A549 (cell line): ENCODE results near the gene E2F6. TPM values are rescaled to one million over a fixed set of nuclear protein-coding genes. Genes with fewer than 3 reads are reported as not detected.
A peak's percentile ranks its signal among the peaks of the same experiment; 100 is the strongest.

Source experiments
- ATAC-seq, 2 experiments: fragments of 200-7000 bp in 1 of 2; fragments of >200 bp in 1 of 2; cut with Nextera tagmentation in 1 of 2; cut with Tn5 transposase in 1 of 2; 3 replicates each; pipeline versions ENCODE4 v1.8.0 to v1.9.1; 2018 to 2020; ENCODE audit warnings: mild to moderate bottlenecking in 1 of 2, moderate library complexity in 1 of 2
- CTCF ChIA-PET: fragments of 300-600 bp; sonication (Branson Sonifier 250); formaldehyde crosslinking; extraction: SDS; loops from one replicate; lab custom pipeline; 2021; ENCODE audit warnings: antibody characterized with exemption, inconsistent platforms; lab: Yijun Ruan, JAX
- POLR2A ChIA-PET: fragments of 350-600 bp; formaldehyde crosslinking; extraction: SDS; loops from one replicate; lab custom pipeline; 2021; ENCODE audit warnings: antibody characterized with exemption, inconsistent platforms; lab: Yijun Ruan, JAX
- DNase-seq, 2 experiments: peaks; one replicate each; pipeline versions ENCODE4 v3.0.0 to v3.0.0-alpha.2; 2011 to 2016; ENCODE audit warnings: low read depth in 1 of 2, low spot score in 1 of 2
- FAIRE-seq: peaks from 2 replicates; lab custom pipeline; 2011; peaks lifted over from hg19 to GRCh38; lab: Jason Lieb, UNC
- H3K27ac ChIP-seq, 2 experiments: fragments of >200 bp; sonication (Bioruptor Twin); formaldehyde crosslinking; 3 replicates each; pipeline ENCODE4 v1.5.1; 2016 to 2017
- H3K4me1 ChIP-seq: fragments of >200 bp; sonication (Bioruptor Twin); formaldehyde crosslinking; 3 replicates; pipeline ENCODE4 v1.6.1; 2016
- H3K4me2 ChIP-seq: fragments of >200 bp; sonication (Bioruptor Twin); formaldehyde crosslinking; 3 replicates; pipeline ENCODE4 v1.6.1; 2016
- H3K4me3 ChIP-seq: fragments of >200 bp; sonication (Bioruptor Twin); formaldehyde crosslinking; 3 replicates; pipeline ENCODE4 v1.5.1; 2016
- H3K9me3 ChIP-seq: fragments of >200 bp; sonication (Bioruptor Twin); formaldehyde crosslinking; 3 replicates; pipeline ENCODE4 v1.6.1; 2016
- BHLHE40 ChIP-seq: IDR thresholded peaks from 2 replicates; pipeline ENCODE4 v1.6.1; 2012; ENCODE audit warnings: low read depth, low read length, inconsistent platforms
- CEBPB ChIP-seq, 2 experiments: fragments of >200 bp in 1 of 2; sonication (Bioruptor Twin) in 1 of 2; formaldehyde crosslinking in 1 of 2; IDR thresholded peaks; 2 replicates each; pipeline ENCODE4 v1.6.1; 2012 to 2016
- EHF ChIP-seq: fragments of 250-450 bp; sonication (Bioruptor Pico); IDR thresholded peaks from 2 replicates; pipeline ENCODE4 v1.5.0; 2020; ENCODE audit warnings: mild to moderate bottlenecking
- EHMT2 ChIP-seq: fragments of 200-600 bp; sonication (generic); IDR thresholded peaks from 2 replicates; pipeline ENCODE4 v1.6.1; 2016; ENCODE audit warnings: antibody characterized with exemption, low read depth, mild to moderate bottlenecking, moderate library complexity
- EP300 ChIP-seq, 2 experiments: fragments of >200 bp; sonication (Bioruptor Twin); formaldehyde crosslinking; IDR thresholded peaks; 2 replicates in 1 of 2; 3 replicates in 1 of 2; pipeline ENCODE4 v1.6.1; 2016 to 2017
- GATA3 ChIP-seq: IDR thresholded peaks from 2 replicates; pipeline ENCODE4 v1.6.1; 2012; ENCODE audit warnings: borderline replicate concordance
- HOXB13 ChIP-seq: fragments of 250-450 bp; sonication (Bioruptor Pico); IDR thresholded peaks from 2 replicates; pipeline ENCODE4 v1.5.0; 2020; ENCODE audit warnings: low read depth, mild to moderate bottlenecking, moderate library complexity
- JUNB ChIP-seq: fragments of >200 bp; sonication (Bioruptor Twin); formaldehyde crosslinking; IDR thresholded peaks from 2 replicates; pipeline ENCODE4 v1.6.1; 2016
- MAZ ChIP-seq: fragments of 150-350 bp; IDR thresholded peaks from 2 replicates; pipeline ENCODE4 v1.6.1; 2014; ENCODE audit warnings: antibody characterized with exemption, low read depth, low read length, borderline replicate concordance
- MYC ChIP-seq: IDR thresholded peaks from 2 replicates; pipeline ENCODE4 v1.6.1; 2012; ENCODE audit warnings: mild to moderate bottlenecking, inconsistent platforms, low read length, improper control_type of control experiment, borderline replicate concordance
- NPAS2 ChIP-seq: fragments of 250-450 bp; sonication (Bioruptor Pico); IDR thresholded peaks from 2 replicates; pipeline ENCODE4 v1.8.0; 2022; ENCODE audit warnings: mild to moderate bottlenecking, moderate library complexity, borderline replicate concordance
- RCOR1 ChIP-seq: fragments of 150-350 bp; IDR thresholded peaks from 2 replicates; pipeline ENCODE4 v1.6.1; 2014; ENCODE audit warnings: antibody characterized with exemption, low read length, low read depth
- SREBF2 ChIP-seq: fragments of 450-650 bp; IDR thresholded peaks from 2 replicates; pipeline ENCODE4 v1.6.1; 2014; ENCODE audit warnings: mild to moderate bottlenecking, moderate library complexity
- ZC3H11A ChIP-seq: fragments of 450-650 bp; IDR thresholded peaks from 2 replicates; pipeline ENCODE4 v1.6.1; 2014; ENCODE audit warnings: antibody characterized with exemption, mild to moderate bottlenecking
- ZFP36 ChIP-seq: fragments of 450-650 bp; IDR thresholded peaks from 2 replicates; pipeline ENCODE4 v1.6.1; 2014; ENCODE audit warnings: borderline replicate concordance; ENCODE audit not compliant: partially characterized antibody
- ZSCAN20 ChIP-seq: fragments of 250-450 bp; sonication (Bioruptor Pico); IDR thresholded peaks from 2 replicates; pipeline ENCODE4 v1.8.0; 2022; ENCODE audit warnings: mild to moderate bottlenecking, moderate library complexity
- WGBS: methylation state at CpG from one replicate; pipeline ENCODE4 v1.1.6; 2017; ENCODE audit errors: missing lambda C conversion rate; 5-methylcytosine and 5-hydroxymethylcytosine counted together
- polyA plus RNA-seq, 4 experiments: library from polyadenylated mRNA; depleted of rRNA in 3 of 4; stranded (reverse); fragments of >200 nt; fragmentation: RNase III in 1 of 4; extraction: RNeasy Plus Mini Kit Qiagen cat#74134 plus additional on column Dnase treatment in 1 of 4; gene quantifications; 2 replicates in 3 of 4; 3 replicates in 1 of 4; pipeline ENCODE4 v1.2.3, GENCODE V29; 2011 to 2017
- TF ChIP-seq, protein P1 (sequence below): fragments of 250-450 bp; sonication (Bioruptor Pico); IDR thresholded peaks from 2 replicates; pipeline ENCODE4 v1.5.0; 2021; ENCODE audit warnings: mild to moderate bottlenecking, moderate library complexity, borderline replicate concordance
- TF ChIP-seq, protein P2 (sequence below): IDR thresholded peaks from 2 replicates; pipeline ENCODE4 v1.6.1; 2012; ENCODE audit warnings: low read depth, borderline replicate concordance
- TF ChIP-seq, protein P3 (sequence below): IDR thresholded peaks from 2 replicates; pipeline ENCODE4 v1.6.1; 2012
- TF ChIP-seq, protein P4 (sequence below): fragments of >200 bp; sonication (Bioruptor Twin); formaldehyde crosslinking; IDR thresholded peaks from 2 replicates; pipeline ENCODE4 v1.6.1; 2016

E2F6 gene
- polyA plus RNA-seq, 2 of the 4 experiments (the other 2 are of a cell fraction) = 34.3 to 41.7 TPM

DNA sequence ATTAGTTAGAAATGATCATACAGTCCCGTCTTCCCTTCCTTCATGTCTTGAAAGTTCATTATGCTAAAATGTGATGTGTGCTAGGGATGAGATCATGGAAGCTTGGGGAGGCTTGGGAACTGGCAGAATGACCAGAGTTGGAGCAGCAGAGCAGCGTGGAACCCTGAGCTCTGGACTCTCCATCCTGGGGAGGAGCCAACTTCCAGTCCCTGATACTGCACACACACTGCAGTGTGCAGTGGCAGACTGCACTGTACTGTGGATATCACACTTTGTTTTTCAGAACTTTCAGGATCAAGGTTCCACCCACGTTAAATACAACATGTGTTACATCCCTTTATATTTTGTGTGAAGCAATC, 40.6 kb upstream of the E2F6 start:
- no peaks in the 10 kb centered on the region for H3K4me1 ChIP-seq
- TF ChIP-seq EHF (CRISPR knock-in tag) (no peak), GATA3 (no peak), BHLHE40 (no peak)
- TF ChIP-seq, protein P1, sequence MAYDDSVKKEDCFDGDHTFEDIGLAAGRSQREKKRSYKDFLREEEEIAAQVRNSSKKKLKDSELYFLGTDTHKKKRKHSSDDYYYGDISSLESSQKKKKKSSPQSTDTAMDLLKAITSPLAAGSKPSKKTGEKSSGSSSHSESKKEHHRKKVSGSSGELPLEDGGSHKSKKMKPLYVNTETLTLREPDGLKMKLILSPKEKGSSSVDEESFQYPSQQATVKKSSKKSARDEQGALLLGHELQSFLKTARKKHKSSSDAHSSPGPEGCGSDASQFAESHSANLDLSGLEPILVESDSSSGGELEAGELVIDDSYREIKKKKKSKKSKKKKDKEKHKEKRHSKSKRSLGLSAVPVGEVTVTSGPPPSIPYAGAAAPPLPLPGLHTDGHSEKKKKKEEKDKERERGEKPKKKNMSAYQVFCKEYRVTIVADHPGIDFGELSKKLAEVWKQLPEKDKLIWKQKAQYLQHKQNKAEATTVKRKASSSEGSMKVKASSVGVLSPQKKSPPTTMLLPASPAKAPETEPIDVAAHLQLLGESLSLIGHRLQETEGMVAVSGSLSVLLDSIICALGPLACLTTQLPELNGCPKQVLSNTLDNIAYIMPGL (CRISPR knock-in tag) = no peak
- H3K9me3 ChIP-seq = peaks cover 16% of the 10 kb centered on the region; the same call in 2 of the 3 replicates
- DNase-seq (no peak), FAIRE-seq (no peak), ATAC-seq (peak in 1 of 2 experiments; percentile 37; a peak in 3 of 6 replicates)
- ChIA-PET POLR2A (no interaction called here), CTCF (interaction anchor here (0.7 to 1.2 kb wide), 4 partner anchors 10 to 374 kb away, joined by 3 to 4 read pairs (median 3); no protein-coding TSS in a partner anchor)
- WGBS = 36% methylated on average over 3 of the region's 3 CpGs
- H3K4me2 ChIP-seq = no peak overlapping the region
- H3K27ac ChIP-seq = no peak overlapping the region
- no peak overlapping the region for H3K4me3 ChIP-seq

DNA sequence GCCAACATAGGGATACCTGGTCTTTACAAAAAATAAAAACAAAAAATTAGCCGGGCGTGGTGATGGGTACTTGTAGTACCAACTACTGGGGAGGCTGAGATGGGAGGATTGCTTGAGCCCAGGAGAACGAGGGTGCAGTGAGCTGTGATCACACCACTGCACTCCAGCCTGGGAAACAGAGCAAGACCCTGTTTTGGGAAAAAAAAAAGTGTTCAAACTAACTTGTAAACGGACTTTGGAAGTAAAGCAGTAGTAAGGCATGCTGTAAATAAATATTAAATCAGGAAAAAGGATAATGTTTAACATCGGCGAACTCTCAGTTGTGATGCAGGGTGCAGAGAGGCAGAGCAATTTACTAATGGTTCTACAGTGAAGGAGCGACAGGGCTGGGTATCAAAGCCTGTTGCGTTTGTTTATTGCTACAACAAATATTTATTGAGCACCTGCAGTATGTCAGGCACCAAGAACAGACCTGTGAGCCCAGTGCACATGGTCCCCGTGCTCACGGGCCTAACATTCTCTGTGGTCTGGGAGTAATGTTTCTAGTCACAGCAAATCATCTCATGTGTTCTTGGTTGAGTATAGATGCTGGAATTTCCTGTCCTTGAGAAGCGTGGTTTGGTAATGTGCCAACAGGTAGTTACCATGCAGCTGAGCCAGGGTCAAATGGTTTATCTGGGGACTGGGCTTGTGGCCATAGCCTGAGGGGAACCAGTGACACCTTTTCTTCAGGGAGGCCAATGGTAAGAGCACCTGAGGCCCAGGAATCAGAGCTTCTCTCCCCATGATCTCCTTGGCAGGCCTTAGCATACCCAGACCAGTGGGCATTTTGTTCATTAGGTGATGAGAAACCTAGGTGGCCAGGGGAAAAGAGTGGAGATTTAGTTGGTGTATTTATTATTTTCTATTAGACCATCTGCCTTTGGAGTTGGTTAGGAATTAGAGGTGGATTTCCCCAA, 40.0 kb upstream of the E2F6 start:
- no peak for TF ChIP-seq EHMT2
- TF ChIP-seq, protein P2, sequence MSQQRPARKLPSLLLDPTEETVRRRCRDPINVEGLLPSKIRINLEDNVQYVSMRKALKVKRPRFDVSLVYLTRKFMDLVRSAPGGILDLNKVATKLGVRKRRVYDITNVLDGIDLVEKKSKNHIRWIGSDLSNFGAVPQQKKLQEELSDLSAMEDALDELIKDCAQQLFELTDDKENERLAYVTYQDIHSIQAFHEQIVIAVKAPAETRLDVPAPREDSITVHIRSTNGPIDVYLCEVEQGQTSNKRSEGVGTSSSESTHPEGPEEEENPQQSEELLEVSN = no peak
- TF ChIP-seq SREBF2 = no peak
- TF ChIP-seq, protein P3, sequence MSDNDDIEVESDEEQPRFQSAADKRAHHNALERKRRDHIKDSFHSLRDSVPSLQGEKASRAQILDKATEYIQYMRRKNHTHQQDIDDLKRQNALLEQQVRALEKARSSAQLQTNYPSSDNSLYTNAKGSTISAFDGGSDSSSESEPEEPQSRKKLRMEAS = no peak
- no peak for TF ChIP-seq ZFP36
- TF ChIP-seq ZSCAN20 (CRISPR knock-in tag) = no peak
- TF ChIP-seq EP300 (IDR thresholded peaks at IDR 0.05) = no peak
- TF ChIP-seq, all 56 proteins: peak for 0
- POLR2A ChIA-PET = no interaction called here
- Histone ChIP-seq H3K4me2 (no peak overlapping the region), H3K4me3 (no peak overlapping the region), H3K4me1 (no peaks in the 10 kb centered on the region), H3K9me3 (peaks cover 16% of the 10 kb centered on the region; the same call in 2 of the 3 replicates), H3K27ac (no peak overlapping the region)
- FAIRE-seq = no peak
- WGBS = 49% methylated on average over 11 of the region's 11 CpGs
- ATAC-seq = no peak
- CTCF ChIA-PET = interaction anchor here (1.2 kb wide), 1 partner anchor 9 kb away, joined by 3 read pairs; no protein-coding TSS in a partner anchor
- no peak for DNase-seq

DNA sequence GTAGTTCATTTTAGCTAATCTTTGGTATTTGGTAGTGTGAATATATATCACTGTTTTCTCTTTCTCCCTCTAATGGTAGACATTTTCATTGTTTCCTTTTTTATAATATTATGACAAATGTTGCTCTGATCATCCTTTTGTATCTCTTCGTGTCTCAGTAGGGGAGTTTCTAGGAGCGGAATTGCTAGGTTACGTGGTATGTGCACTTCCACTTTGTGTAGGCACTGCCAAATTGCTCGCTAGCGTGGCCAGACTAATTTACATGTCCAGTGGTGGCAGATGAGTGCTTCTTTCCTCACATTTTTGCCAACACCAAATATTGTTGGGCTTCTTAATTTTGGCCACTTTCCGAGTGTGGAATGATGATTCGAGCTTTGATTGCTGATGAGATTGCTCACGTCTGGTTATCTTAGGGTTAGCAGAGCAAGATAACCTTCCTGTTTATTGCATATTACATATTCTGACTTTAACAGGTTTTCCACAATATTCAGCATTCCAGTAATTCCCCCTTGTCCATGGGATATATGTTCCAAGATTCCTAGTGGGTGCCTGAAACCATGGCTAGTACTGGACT, 37.5 kb upstream of the E2F6 start:
- CTCF ChIA-PET = interaction anchor here (0.6 kb wide), 1 partner anchor 165 kb away, joined by 3 read pairs; no protein-coding TSS in a partner anchor
- DNase-seq = peak in 1 of 2 experiments; percentile 19
- 54% methylated on average over 8 of the region's 8 CpGs for WGBS
- POLR2A ChIA-PET = no interaction called here
- ATAC-seq = no peak
- H3K27ac ChIP-seq = no peak overlapping the region
- no peak for FAIRE-seq
- peaks cover 5% of the 10 kb centered on the region for H3K4me1 ChIP-seq
- TF ChIP-seq, protein P4, sequence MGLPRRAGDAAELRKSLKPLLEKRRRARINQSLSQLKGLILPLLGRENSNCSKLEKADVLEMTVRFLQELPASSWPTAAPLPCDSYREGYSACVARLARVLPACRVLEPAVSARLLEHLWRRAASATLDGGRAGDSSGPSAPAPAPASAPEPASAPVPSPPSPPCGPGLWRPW = no peak
- TF ChIP-seq JUNB = no peak
- no peak for TF ChIP-seq ZC3H11A
- no peak for TF ChIP-seq RCOR1
- TF ChIP-seq EHF (CRISPR knock-in tag) = no peak
- no peak for TF ChIP-seq CEBPB (IDR thresholded peaks at IDR 0.05)
- no peak for TF ChIP-seq NPAS2 (CRISPR knock-in tag)
- no peak for TF ChIP-seq MYC
- TF ChIP-seq ZSCAN20 (CRISPR knock-in tag) = no peak
- TF ChIP-seq BHLHE40 = no peak
- no peak for TF ChIP-seq MAZ
- TF ChIP-seq HOXB13 (CRISPR knock-in tag) = no peak
- H3K4me2 ChIP-seq = no peak overlapping the region
- H3K9me3 ChIP-seq = peaks cover 16% of the 10 kb centered on the region; the same call in 2 of the 3 replicates
- H3K4me3 ChIP-seq = no peak overlapping the region
